Measurements from ENCODE around the gene SYNE4. TPM values are rescaled to one million over a fixed set of nuclear protein-coding genes. Genes with fewer than 3 reads are reported as not detected.
A peak's percentile ranks its signal among the peaks of the same experiment; 100 is the strongest.

The SYNE4 gene
- total RNA-seq, 1 donor from 2014 or later, result 5.3 TPM

GRCh38 chr19:35977446-35978222 is 31.0 kb downstream of the SYNE4 start:
- DNase-seq (ENCODE audit: low read depth), result no peak
- TF ChIP-seq CTCF (conservative IDR thresholded peaks at IDR 0.05; ENCODE audit: low read depth, low read length), result peak; percentile 13
- H3K4me3 ChIP-seq (ENCODE audit: low read depth, low read length), result no peak overlapping the region

GRCh38 chr19:35975608-35976214 is 32.9 kb downstream of the SYNE4 start:
- no peak overlapping the region for H3K4me3 ChIP-seq (ENCODE audit: low read depth, low read length)
- no peak for DNase-seq (ENCODE audit: low read depth)
- TF ChIP-seq CTCF (conservative IDR thresholded peaks at IDR 0.05; ENCODE audit: low read depth, low read length), result no peak

GRCh38 chr19:35973487-35973886 is 35.1 kb downstream of the SYNE4 start:
- DNase-seq (ENCODE audit: low read depth), result no peak
- no peak for TF ChIP-seq CTCF (conservative IDR thresholded peaks at IDR 0.05; ENCODE audit: low read depth, low read length)
- H3K4me3 ChIP-seq (ENCODE audit: low read depth, low read length), result no peak overlapping the region

- no peak overlapping the region for H3K4me3 ChIP-seq (ENCODE audit: low read depth, low read length)
- no peak for TF ChIP-seq CTCF (conservative IDR thresholded peaks at IDR 0.05; ENCODE audit: low read depth, low read length)
Measured at GRCh38 chr19:35966771-35967170, 41.8 kb downstream of the SYNE4 start.

GRCh38 chr19:35963514-35963913 is 45.1 kb downstream of the SYNE4 start:
- no peak for TF ChIP-seq CTCF (conservative IDR thresholded peaks at IDR 0.05; ENCODE audit: low read depth, low read length)
- no peak for DNase-seq (ENCODE audit: low read depth)
- H3K4me3 ChIP-seq (ENCODE audit: low read depth, low read length), result no peak overlapping the region

More at GRCh38 chr19:35966771-35967170, 41.8 kb downstream of the SYNE4 start:
- DNase-seq (ENCODE audit: low read depth), result no peak

- H3K4me3 ChIP-seq (ENCODE audit: low read depth, low read length), result no peak overlapping the region
- no peak for DNase-seq (ENCODE audit: low read depth)
- TF ChIP-seq CTCF (conservative IDR thresholded peaks at IDR 0.05; ENCODE audit: low read depth, low read length), result no peak
Measured at GRCh38 chr19:35960432-35960972, 48.1 kb downstream of the SYNE4 start.
